Activated CD8-positive, alpha-beta memory T cell treated with anti-CD3 and anti-CD28 coated beads, Interleukin-2, amount 50 U/mL, for 1 hour (primary cell): Measurements from ENCODE around the gene LRIT2.

ENCODE experiments used
- DNase-seq: peaks from one replicate; pipeline ENCODE4 v3.0.0-alpha.2; 2020; ENCODE audit errors: extremely low read depth

LRIT2 gene

DNA sequence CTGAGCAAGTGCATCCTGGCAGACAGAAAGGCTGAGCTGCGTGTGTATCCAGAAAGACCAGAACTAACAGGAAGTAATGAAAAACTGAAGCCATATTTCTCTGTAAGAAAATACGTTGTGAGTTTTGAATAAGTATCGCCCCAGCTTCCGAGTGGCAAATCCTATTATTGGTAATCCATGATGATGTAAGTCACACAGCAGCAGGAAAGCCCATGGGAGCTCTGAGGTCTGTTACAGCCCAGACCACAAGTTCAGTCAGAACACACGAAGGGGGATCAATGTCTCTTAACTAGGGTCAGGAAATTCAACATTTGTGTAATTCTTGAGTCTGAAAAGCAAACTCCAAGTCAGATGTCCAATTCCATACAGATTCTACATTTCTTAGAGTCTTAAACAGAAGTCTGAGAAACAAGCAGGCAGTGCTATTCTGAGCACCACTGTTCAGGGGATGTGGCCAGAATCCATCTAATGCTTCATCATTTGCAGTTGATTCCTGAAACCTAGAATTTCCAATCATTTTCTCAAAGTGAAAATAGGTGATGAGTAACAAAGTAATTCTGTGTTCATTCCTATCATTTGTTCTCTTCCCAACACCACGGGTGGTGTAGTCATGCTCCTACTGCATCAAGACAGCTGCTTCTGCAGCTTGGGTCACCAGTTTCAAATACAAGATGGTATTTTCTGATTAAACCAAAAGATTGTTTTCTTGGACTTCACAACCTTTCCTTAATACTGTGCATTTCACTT lies at the start of gene LRIT2:
TSS of gene LRIT2 (minus strand) at position 118 of the 747 bp plus-strand sequence. CDS start at position 94, 24 bp downstream.
- no peak for DNase-seq

GRCh38 chr10:84270708-84271107 lies 45.4 kb upstream of the LRIT2 start:
- DNase-seq, result no peak

- DNase-seq, result no peak
Observed at GRCh38 chr10:84269773-84270172, 44.4 kb upstream of the LRIT2 start.

- no peak for DNase-seq
Observed at GRCh38 chr10:84269162-84269561, 43.8 kb upstream of the LRIT2 start.

- peak; percentile 11 for DNase-seq
Observed at GRCh38 chr10:84267503-84268126, 42.3 kb upstream of the LRIT2 start.

GRCh38 chr10:84265418-84265817 lies 40.1 kb upstream of the LRIT2 start:
- no peak for DNase-seq

GRCh38 chr10:84264611-84265141 lies 39.3 kb upstream of the LRIT2 start:
- DNase-seq, result peak; percentile 34

DNA sequence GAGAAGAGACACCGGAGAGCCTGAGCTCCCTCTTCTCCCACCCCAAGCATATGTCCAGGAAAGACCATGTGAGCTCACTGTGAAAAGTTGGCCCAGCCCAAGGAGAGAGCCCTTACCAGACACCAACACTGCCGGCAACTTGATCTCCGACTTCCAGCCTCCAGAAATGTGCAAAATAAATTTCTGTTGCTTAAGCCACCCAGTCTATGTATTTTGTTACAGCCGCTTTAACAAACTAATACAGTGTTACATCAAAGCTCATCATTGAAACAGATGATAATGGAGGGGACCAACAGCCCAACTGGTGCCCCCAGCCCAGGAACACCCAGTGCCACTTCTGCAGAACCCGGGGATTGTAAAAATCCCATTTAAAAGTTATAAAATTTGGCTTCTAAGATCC lies 38.4 kb upstream of the LRIT2 start:
- no peak for DNase-seq

- DNase-seq, result no peak
Observed at GRCh38 chr10:84262190-84262956, 37.0 kb upstream of the LRIT2 start.

DNA sequence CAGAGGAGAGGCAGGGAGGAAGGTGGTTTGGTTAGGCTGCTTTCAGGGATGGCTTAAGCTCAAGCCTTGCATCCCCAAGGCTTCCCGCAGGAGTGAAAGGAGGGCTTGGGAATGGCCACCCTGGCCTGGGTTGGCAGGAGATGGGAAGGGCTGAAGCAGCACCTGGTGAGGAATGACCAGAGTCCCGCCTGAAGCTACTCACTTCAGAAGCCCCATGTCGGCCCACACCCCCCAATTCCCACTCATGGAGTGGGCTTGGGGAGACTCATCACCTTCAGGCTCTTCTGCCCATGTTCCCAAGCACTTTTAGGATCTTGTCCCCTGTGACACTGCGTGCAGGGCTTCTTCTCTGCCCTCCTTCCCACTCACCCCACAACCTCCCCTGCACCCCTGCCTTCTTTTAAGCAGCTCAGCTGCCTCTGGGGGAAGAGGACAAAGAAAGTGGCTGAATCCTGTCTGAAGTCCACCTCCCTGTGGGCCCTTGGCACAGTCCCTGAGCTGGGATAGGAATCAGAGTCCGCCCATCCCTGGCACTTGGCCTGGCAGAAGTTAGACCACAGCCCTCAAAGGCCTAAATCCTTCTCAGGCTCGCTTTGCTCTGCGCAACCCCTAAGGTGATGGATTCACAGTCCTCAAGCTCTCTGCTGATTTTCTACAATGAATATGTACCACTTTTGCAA lies 36.0 kb upstream of the LRIT2 start:
- DNase-seq, result no peak

- DNase-seq, result no peak
Observed at GRCh38 chr10:84258034-84258695, 32.8 kb upstream of the LRIT2 start.

GRCh38 chr10:84257343-84258020 lies 32.1 kb upstream of the LRIT2 start:
- no peak for DNase-seq

DNA sequence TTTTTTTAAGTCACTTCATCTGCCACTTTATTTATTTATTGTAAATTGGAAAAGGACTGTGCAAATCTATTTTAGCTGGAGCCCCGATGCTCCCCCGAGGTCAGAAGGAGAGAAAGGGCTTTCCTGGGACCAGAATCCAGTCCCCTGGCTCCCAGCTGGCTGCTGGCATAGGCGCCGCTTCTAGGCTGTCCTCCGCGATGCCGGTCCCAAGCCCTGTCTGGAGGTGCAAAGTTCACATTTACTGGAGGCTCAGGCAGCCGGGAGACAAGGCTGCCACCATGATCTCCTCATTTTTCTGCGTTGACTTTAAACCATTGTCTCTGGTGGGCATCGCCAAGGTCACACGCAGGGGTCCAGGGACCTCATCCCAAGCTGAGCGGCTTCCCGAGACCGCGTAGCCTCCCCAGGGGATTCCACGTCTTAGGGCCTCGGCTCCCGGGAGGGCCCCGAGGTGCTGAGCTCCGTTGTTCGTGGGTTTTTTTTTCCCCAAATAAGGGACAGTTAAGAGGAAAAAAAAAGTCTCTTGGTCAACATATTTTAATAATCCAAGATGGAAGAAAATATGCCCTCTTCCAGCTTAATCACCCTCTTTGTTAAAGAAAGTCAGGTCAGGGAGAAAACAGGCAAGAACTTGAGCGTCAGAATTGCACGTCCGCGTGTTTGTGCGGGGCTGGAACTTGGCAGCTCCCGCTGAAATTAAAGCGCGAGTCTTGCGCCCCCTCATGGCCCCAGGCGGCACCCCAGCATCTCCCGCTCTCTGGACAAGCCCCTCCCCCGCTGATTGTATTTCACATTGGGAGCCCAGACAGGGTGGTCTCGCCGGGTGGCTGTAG lies 31.4 kb upstream of the LRIT2 start:
- no peak for DNase-seq

DNA sequence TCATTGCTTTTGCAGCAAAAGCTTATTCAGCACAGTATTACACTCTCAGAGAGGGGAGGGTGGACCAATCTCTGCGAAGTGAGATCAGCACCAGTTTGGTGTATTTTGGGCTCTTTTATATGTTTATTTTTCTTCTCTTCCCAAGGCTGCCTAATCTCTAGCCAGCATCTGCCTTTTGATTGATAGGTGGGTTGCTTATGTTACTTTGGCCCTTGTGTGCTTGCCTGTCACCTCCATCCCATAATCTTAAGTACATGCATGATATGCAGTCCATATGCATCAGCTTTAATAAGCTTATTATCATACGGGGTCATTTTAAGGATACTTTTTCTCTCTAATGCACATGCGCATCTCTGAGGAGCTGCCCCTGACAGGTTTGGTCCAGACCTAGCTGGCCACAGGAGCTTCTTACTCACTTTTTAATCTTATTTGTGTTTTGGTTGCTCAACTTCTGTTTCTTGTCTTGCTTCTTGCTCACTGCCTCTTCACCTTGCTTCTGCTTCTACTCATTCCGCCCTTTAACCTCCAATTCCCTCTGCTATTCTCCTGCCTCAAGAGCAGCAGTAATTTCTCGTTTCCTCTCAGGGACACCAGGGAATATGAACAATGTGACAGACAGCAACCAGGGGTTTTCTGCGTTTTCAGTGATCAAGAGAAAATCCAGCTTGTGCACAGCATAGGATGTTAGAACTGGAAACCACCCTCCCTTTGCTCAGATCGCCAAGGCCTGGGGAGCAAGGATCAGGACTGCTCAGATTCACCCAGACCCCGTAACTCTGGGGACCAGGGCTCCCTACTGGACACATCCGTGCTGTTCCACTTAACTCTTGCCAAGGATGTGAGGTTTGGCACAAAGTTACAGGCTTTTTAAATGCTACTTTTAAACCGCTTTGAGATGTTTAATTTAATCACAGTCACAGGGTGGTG lies 29.5 kb upstream of the LRIT2 start:
- no peak for DNase-seq

GRCh38 chr10:84248794-84249193 lies 23.4 kb upstream of the LRIT2 start:
- DNase-seq, result no peak

- DNase-seq, result no peak
Observed at GRCh38 chr10:84247496-84247895, 22.2 kb upstream of the LRIT2 start.

DNA sequence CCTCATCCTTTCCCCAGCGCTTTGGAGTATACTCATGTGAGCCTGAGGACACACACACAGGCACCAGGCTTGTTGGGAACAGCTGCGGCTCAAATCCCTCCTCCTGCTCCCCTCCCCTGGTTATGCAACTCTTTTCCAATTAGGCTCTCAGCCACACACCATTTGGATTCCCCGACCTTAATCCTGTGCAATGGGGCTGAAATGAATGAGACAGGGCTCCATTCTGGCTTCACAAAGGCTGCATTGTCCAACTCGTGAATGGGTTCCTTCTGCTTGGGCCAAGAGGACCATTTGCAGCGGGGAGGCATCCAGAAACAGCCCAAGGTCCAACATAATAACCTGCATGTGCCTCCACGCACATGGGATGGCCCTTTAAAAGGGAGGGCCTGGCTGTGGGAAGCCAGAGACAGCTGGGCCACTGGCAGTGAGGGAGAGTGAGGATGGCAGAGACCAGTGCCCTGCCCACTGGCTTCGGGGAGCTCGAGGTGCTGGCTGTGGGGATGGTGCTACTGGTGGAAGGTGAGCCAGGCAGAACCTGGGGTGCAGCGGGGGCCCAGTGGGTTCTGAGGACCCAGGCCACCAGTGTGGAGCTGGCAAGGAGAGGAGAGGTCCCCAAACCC lies 19.4 kb upstream of the LRIT2 start, which contains the start of gene RGR:
TSS of gene RGR (plus strand) at position 403 of the 620 bp plus-strand sequence. CDS start at position 441, 38 bp downstream.
- no peak for DNase-seq

DNA sequence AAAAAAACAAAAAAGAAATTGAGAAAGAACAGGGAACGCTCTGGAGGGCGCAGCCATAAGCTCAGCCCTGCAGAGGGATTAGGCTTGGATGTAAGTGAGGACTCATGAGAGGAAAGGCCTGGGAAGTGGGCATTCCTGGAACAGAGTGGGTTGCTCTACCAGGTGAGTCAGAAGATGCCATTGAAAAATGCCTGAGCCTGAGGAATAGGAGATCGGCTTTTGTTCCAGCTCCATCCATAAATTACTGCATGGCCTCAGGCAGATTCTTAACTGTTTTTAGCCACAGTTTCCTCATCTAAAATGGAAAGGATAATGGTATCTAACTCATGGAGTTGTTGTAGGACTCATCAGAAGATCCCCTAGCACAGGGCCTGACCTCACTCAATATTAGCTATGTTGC lies 18.4 kb upstream of the LRIT2 start:
- no peak for DNase-seq
